ENCODE data around the gene PABPN1. TPM values are rescaled to one million over a fixed set of nuclear protein-coding genes. Genes with fewer than 3 reads are reported as not detected.

PABPN1 gene
- total RNA-seq (2022; extraction: Qiagen RNA extraction): 126 to 152 TPM (median 151 TPM) in 5 replicates

GRCh38 chr14:23320584-23321571 is at the start of gene PABPN1:
Gene PABPN1 (plus strand): TSS chr14:23321457. CDS start chr14:23321470, 13 bp downstream.

GRCh38 chr14:23286020-23286901 is 35.0 kb upstream of the PABPN1 start, which contains the start of gene HOMEZ:
Gene HOMEZ (minus strand): TSS chr14:23286132. CDS start chr14:23285952, 180 bp downstream.

GRCh38 chr14:23302290-23303225 is 18.7 kb upstream of the PABPN1 start, which contains the start of gene PPP1R3E:
Gene PPP1R3E (minus strand): TSS chr14:23302859. CDS start chr14:23302576, 283 bp downstream.

GRCh38 chr14:23306412-23307145 is 14.7 kb upstream of the PABPN1 start, which contains the start of gene BCL2L2:
Gene BCL2L2 (plus strand): TSS chr14:23306833. CDS start chr14:23307768, 935 bp downstream.

GRCh38 chr14:23352506-23353432 is 31.5 kb downstream of the PABPN1 start, which contains the start of gene SLC22A17:
Gene SLC22A17 (minus strand): TSS chr14:23352887.

GRCh38 chr14:23365036-23365731 is 43.9 kb downstream of the PABPN1 start, which contains the start of gene EFS:
Gene EFS (minus strand): TSS chr14:23365172. CDS start chr14:23365025, 147 bp downstream.

GRCh38 chr14:23372509-23372908 is 51.3 kb downstream of the PABPN1 start, which contains the start of gene IL25:
Gene IL25 (plus strand): TSS chr14:23372809.

Other genes with a start within 250 kb of the PABPN1 start
- 80.5 to 104 TPM (median 99.1 TPM) in 5 replicates for gene ACIN1, start 226.3 kb upstream of the PABPN1 start, total RNA-seq (2022; extraction: Qiagen RNA extraction)
- gene C14orf119, start 226.0 kb upstream of the PABPN1 start, total RNA-seq (2022; extraction: Qiagen RNA extraction): 77.4 to 90.2 TPM (median 85.3 TPM) in 5 replicates
- gene CIROP, start 216.5 kb upstream of the PABPN1 start, total RNA-seq (2022; extraction: Qiagen RNA extraction): 0.06 TPM in 1 of 5 replicates, not detected in the others
- not detected in 5 replicates for gene CEBPE, start 202.2 kb upstream of the PABPN1 start, total RNA-seq (2022; extraction: Qiagen RNA extraction)
- 2.1 to 3.2 TPM (median 2.8 TPM) in 5 replicates for gene SLC7A8, start 137.8 kb upstream of the PABPN1 start, total RNA-seq (2022; extraction: Qiagen RNA extraction)
- gene RNF212B, start 83.5 kb upstream of the PABPN1 start, total RNA-seq (2022; extraction: Qiagen RNA extraction): not detected in 5 replicates
- gene HOMEZ, start 35.3 kb upstream of the PABPN1 start, total RNA-seq (2022; extraction: Qiagen RNA extraction): 8.0 to 9.6 TPM (median 8.9 TPM) in 5 replicates
- 3.0 to 4.2 TPM (median 4.2 TPM) in 5 replicates for gene PPP1R3E, start 18.6 kb upstream of the PABPN1 start, total RNA-seq (2022; extraction: Qiagen RNA extraction)
- 14.5 to 19.0 TPM (median 15.2 TPM) in 5 replicates for gene BCL2L2, start 14.6 kb upstream of the PABPN1 start, total RNA-seq (2022; extraction: Qiagen RNA extraction)
- gene SLC22A17, start 31.4 kb downstream of the PABPN1 start, total RNA-seq (2022; extraction: Qiagen RNA extraction): 5.2 to 8.3 TPM (median 6.2 TPM) in 5 replicates
- not detected in 5 replicates for gene EFS, start 43.7 kb downstream of the PABPN1 start, total RNA-seq (2022; extraction: Qiagen RNA extraction)
- not detected in 5 replicates for gene IL25, start 51.4 kb downstream of the PABPN1 start, total RNA-seq (2022; extraction: Qiagen RNA extraction)
- gene CMTM5, start 55.6 kb downstream of the PABPN1 start, total RNA-seq (2022; extraction: Qiagen RNA extraction): not detected in 5 replicates
- 0.05 to 0.15 TPM (median 0.12 TPM) in 5 replicates for gene MYH6, start 86.8 kb downstream of the PABPN1 start, total RNA-seq (2022; extraction: Qiagen RNA extraction)
- gene MYH7, start 114.2 kb downstream of the PABPN1 start, total RNA-seq (2022; extraction: Qiagen RNA extraction): 0.02 TPM in 1 of 5 replicates, not detected in the others
- gene NGDN, start 148.2 kb downstream of the PABPN1 start, total RNA-seq (2022; extraction: Qiagen RNA extraction): 59.7 to 73.7 TPM (median 61.6 TPM) in 5 replicates
- 0.44 to 1.1 TPM (median 0.80 TPM) in 5 replicates for gene ZFHX2, start 230.3 kb downstream of the PABPN1 start, total RNA-seq (2022; extraction: Qiagen RNA extraction)
- gene THTPA, start 234.8 kb downstream of the PABPN1 start, total RNA-seq (2022; extraction: Qiagen RNA extraction): 12.1 to 12.7 TPM (median 12.2 TPM) in 5 replicates
- gene AP1G2, start 246.3 kb downstream of the PABPN1 start, total RNA-seq (2022; extraction: Qiagen RNA extraction): 29.8 to 53.8 TPM (median 45.2 TPM) in 5 replicates

Measured in A549 treated with dexamethasone at 1 μM for 4 hours (cell line).